SU-DHL-6 (cell line): ENCODE data around the gene EML1.

Experiments used
- H2AFZ ChIP-seq: fragments of 200-600 bp; sonication (generic); 2 replicates; pipeline ENCODE4 v1.6.1; 2014; ENCODE audit warnings: low read depth, mild to moderate bottlenecking, moderate library complexity, mixed read lengths, antibody characterized with exemption, low read length; ENCODE audit not compliant: severe bottlenecking
- H3F3A ChIP-seq: fragments of 200-600 bp; shearing (Covaris generic); 2 replicates; pipeline ENCODE4 v1.6.0; 2016; ENCODE audit warnings: antibody characterized with exemption, mild to moderate bottlenecking; ENCODE audit not compliant: insufficient read depth
- H3K27ac ChIP-seq: fragments of 200-600 bp; sonication (generic); 2 replicates; pipeline ENCODE4 v1.5.1; 2016; ENCODE audit warnings: low read depth, mild to moderate bottlenecking, low read length, moderate library complexity, mixed read lengths
- H3K27me3 ChIP-seq: fragments of 200-600 bp; sonication (generic), shearing (Covaris generic); 2 replicates; pipeline ENCODE4 v1.6.0; 2014; ENCODE audit warnings: mild to moderate bottlenecking, low read length
- H3K36me3 ChIP-seq: fragments of 200-600 bp; sonication (generic); 2 replicates; pipeline ENCODE4 v1.6.1; 2014; ENCODE audit warnings: mild to moderate bottlenecking, low read length, mixed read lengths
- H3K4me2 ChIP-seq: fragments of 300-600, 200-600 bp; shearing (Covaris generic), sonication (generic); 2 replicates; pipeline ENCODE4 v1.6.0; 2014; ENCODE audit warnings: low read length, low read depth, mild to moderate bottlenecking; ENCODE audit not compliant: poor library complexity, severe bottlenecking
- H3K4me3 ChIP-seq: fragments of 200-600 bp; sonication (generic); 2 replicates; pipeline ENCODE4 v1.5.1; 2014; ENCODE audit warnings: antibody characterized with exemption, low read length, mild to moderate bottlenecking, mixed read lengths; ENCODE audit not compliant: insufficient read depth, poor library complexity, severe bottlenecking
- H3K79me2 ChIP-seq: fragments of 200-600 bp; sonication (generic); 2 replicates; pipeline ENCODE4 v1.6.1; 2014; ENCODE audit warnings: mild to moderate bottlenecking, low read length, moderate library complexity; ENCODE audit not compliant: insufficient read depth
- H3K9ac ChIP-seq: fragments of 200-600 bp; sonication (generic); 2 replicates; pipeline ENCODE4 v1.7.0; 2014; ENCODE audit warnings: mild to moderate bottlenecking, low read length
- H3K9me2 ChIP-seq: fragments of 200-600 bp; sonication (generic); replicated peaks from 2 replicates; pipeline ENCODE4 v1.6.1; 2014; ENCODE audit warnings: low read length; ENCODE audit not compliant: insufficient read depth
- H3K9me3 ChIP-seq: fragments of 200-600 bp; sonication (generic); 2 replicates; pipeline ENCODE4 v1.6.1; 2014; ENCODE audit warnings: low read length, mixed read lengths; ENCODE audit not compliant: insufficient read depth
- H4K20me1 ChIP-seq: fragments of 200-600 bp; sonication (generic); 2 replicates; pipeline ENCODE4 v1.6.1; 2014; ENCODE audit warnings: low read depth, mild to moderate bottlenecking, antibody characterized with exemption, low read length, moderate library complexity, mixed read lengths
- CTCF ChIP-seq: fragments of 200-600 bp; sonication (generic); IDR thresholded peaks from one replicate; pipeline ENCODE4 v1.5.1; 2017; ENCODE audit warnings: antibody characterized with exemption, mild to moderate bottlenecking, low read length, moderate library complexity; ENCODE audit not compliant: insufficient read depth, poor library complexity, severe bottlenecking
- EZH2phosphoT487 ChIP-seq: fragments of 200-600 bp; sonication (generic), shearing (Covaris generic); conservative IDR thresholded peaks from 2 replicates; pipeline ENCODE4 v1.6.1; 2018; ENCODE audit warnings: mild to moderate bottlenecking, antibody characterized with exemption, low read length, moderate library complexity, mixed read lengths

Gene EML1

GRCh38 chr14:99887407-99887806 lies 94.2 kb downstream of the EML1 start:
- no peaks in the 10 kb centered on the region for H4K20me1 ChIP-seq
- no peak for TF ChIP-seq CTCF
- no peak for TF ChIP-seq EZH2phosphoT487

GRCh38 chr14:99888149-99888548 lies 94.9 kb downstream of the EML1 start:
- H2AFZ ChIP-seq: no peak overlapping the region
- no peak overlapping the region for H3K4me3 ChIP-seq

More at GRCh38 chr14:99887407-99887806, 94.2 kb downstream of the EML1 start:
- H3K27me3 ChIP-seq: no peaks in the 10 kb centered on the region
- no peaks in the 10 kb centered on the region for H3F3A ChIP-seq
- no peak overlapping the region for H2AFZ ChIP-seq
- H3K9ac ChIP-seq: no peak overlapping the region
- no peaks in the 10 kb centered on the region for H3K9me3 ChIP-seq
- H3K27ac ChIP-seq: no peak overlapping the region
- no peak overlapping the region for H3K4me2 ChIP-seq
- H3K4me3 ChIP-seq: no peak overlapping the region
- H3K36me3 ChIP-seq: no peaks in the 10 kb centered on the region
- H3K79me2 ChIP-seq: no peaks in the 10 kb centered on the region
- no peaks in the 10 kb centered on the region for H3K9me2 ChIP-seq

GRCh38 chr14:99889268-99889667 lies 96.1 kb downstream of the EML1 start:
- Histone ChIP-seq H3K4me3 (no peak overlapping the region), H3K27me3 (no peaks in the 10 kb centered on the region), H3K9me2 (no peaks in the 10 kb centered on the region), H3K27ac (no peak overlapping the region), H3K36me3 (no peaks in the 10 kb centered on the region), H3K9ac (no peak overlapping the region), H4K20me1 (no peaks in the 10 kb centered on the region), H3K9me3 (no peaks in the 10 kb centered on the region), H2AFZ (no peak overlapping the region), H3K4me2 (no peak overlapping the region), H3K79me2 (no peaks in the 10 kb centered on the region), H3F3A (no peaks in the 10 kb centered on the region)
- TF ChIP-seq EZH2phosphoT487 (no peak), CTCF (no peak)

More at GRCh38 chr14:99888149-99888548, 94.9 kb downstream of the EML1 start:
- TF ChIP-seq CTCF (no peak), EZH2phosphoT487 (no peak)
- Histone ChIP-seq H4K20me1 (no peaks in the 10 kb centered on the region), H3K4me2 (no peak overlapping the region), H3F3A (no peaks in the 10 kb centered on the region), H3K9me2 (no peaks in the 10 kb centered on the region), H3K27me3 (no peaks in the 10 kb centered on the region), H3K27ac (no peak overlapping the region), H3K9me3 (no peaks in the 10 kb centered on the region), H3K9ac (no peak overlapping the region), H3K79me2 (no peaks in the 10 kb centered on the region), H3K36me3 (no peaks in the 10 kb centered on the region)
